Measurements from ENCODE around the gene POLR3GL. TPM values are rescaled to one million over a fixed set of nuclear protein-coding genes. Genes with fewer than 3 reads are reported as not detected.

Gene POLR3GL, protein sequence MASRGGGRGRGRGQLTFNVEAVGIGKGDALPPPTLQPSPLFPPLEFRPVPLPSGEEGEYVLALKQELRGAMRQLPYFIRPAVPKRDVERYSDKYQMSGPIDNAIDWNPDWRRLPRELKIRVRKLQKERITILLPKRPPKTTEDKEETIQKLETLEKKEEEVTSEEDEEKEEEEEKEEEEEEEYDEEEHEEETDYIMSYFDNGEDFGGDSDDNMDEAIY
- 15.8 and 16.8 TPM in 2 replicates for total RNA-seq

DNA sequence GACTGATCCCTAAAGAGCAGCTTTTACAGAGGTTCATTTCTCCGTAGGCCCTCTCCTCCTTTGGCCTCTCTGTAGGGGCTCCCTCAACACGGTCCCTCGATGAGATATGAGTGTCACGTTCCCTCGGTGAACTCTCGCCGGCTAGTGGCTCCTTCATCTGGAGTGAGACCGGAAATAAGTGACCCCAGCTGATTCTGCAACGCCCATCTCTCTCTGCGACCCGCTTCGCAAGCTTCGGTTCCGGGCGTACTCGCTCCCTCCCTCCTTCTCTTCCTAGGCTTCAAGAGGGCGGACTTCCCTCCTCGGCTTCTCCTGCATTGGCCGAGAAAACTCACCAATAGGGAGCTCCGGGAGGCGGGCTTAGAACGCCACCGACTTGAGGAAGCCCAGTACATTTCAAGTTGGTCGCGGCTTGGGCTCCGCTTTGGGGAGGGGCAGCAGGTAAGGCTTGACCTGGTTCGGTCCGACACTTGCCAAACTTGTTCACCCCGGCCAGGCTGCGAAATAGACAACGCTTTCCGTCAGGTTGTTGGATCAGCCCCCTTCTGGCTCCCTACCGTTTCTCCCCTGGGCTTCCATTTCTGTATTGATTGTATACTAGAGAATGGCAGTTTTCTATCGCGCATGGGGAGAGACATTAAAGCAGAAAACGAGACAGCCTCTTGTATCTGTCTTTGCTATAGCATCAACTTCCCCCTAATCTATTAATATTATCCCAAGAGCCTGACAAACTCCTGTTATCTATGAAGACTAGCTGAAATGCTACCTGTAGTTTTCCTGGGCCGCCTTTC lies at the start of gene POLR3GL, which contains the start of gene ANKRD34A:
TSS of gene POLR3GL (plus strand) at position 363 of the 791 bp plus-strand sequence. CDS start 10,176 bp downstream, outside the sequence.
TSS of gene ANKRD34A (minus strand) at position 248 of the 791 bp plus-strand sequence. CDS start 2,816 bp downstream, outside the sequence.

DNA sequence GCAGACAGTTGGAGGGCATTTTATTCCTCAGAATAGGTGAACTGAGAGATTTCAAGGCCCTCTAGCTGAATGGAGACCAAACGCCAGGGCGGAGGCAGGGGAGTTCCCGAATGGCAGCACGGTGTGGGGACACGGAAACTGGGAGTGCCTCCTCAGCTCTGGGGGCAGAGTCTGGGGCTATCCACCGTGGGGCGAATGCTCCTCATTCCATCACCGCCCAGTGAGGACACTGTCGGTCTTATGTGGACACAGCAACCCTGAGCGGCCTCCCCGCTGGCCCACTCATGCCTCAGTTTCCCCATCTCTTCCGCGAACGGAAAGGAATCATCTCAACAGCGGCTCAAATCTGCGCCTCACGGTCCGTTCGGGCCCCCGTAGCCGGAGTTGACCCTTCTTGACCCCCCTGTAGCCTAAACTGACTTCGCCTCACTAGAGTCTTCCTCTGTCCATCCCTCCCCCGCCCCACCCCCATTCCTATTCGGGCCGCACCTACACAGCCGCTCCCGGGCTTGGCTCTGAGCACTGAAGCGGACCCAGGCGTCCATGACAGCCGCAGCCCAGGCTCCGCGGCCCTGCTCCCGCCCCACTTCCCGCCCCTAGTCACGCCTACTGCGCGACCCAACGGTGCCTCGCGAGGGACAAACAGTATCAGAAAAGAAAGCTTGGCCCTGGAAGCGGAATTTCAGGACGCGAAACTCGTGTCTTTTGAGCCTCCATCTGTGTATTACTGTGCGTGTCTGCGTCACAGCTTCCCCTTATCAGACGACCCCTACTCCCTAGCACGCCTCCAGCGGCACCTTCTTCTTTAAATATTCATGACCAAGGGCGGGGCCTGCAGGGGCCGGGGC lies 46.1 kb upstream of the POLR3GL start, which contains the start of gene PEX11B:
TSS of gene PEX11B (minus strand) at position 574 of the 848 bp plus-strand sequence. CDS start at position 545, 29 bp downstream.

DNA sequence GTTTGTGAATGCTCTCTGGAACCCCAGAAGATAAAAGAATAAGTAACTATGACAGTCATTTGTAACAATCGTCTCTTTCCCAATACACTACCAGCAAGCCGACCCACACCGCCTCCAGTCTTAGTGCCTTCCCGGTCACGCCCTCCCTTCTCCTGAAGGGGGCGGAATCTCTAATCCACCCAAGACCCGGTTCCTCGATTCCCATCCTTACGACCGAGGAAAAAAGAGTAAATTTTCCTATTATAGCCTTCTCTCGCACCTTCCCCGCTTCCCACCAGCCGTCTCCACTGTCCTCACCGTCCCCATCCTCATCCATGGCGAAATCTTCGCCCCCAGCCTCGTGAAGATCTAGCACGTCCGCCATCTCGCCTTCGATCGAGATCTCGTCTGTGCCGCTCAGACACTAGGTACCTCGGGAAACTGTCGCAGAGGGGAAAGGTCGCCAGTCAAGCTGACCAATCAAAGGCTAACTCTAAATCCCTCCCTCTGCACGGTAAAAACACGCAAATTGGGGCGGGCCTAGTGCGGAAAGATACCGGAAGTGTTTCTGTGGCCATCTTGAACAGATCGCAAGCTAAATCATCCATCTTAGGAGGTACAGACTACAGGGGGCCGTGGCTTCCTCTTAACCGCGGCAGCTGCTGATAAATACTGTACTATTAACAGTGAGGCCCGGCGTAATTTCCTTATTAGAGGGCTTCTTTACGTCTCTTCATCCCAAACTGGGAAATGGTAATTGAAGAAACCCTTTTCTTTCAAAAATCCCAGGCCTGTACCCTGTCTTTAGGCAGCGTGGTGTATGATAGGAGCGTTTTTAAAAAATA lies 37.2 kb upstream of the POLR3GL start, which contains the start of gene RBM8A:
TSS of gene RBM8A (minus strand) at position 422 of the 824 bp plus-strand sequence. CDS start at position 364, 58 bp downstream.

DNA sequence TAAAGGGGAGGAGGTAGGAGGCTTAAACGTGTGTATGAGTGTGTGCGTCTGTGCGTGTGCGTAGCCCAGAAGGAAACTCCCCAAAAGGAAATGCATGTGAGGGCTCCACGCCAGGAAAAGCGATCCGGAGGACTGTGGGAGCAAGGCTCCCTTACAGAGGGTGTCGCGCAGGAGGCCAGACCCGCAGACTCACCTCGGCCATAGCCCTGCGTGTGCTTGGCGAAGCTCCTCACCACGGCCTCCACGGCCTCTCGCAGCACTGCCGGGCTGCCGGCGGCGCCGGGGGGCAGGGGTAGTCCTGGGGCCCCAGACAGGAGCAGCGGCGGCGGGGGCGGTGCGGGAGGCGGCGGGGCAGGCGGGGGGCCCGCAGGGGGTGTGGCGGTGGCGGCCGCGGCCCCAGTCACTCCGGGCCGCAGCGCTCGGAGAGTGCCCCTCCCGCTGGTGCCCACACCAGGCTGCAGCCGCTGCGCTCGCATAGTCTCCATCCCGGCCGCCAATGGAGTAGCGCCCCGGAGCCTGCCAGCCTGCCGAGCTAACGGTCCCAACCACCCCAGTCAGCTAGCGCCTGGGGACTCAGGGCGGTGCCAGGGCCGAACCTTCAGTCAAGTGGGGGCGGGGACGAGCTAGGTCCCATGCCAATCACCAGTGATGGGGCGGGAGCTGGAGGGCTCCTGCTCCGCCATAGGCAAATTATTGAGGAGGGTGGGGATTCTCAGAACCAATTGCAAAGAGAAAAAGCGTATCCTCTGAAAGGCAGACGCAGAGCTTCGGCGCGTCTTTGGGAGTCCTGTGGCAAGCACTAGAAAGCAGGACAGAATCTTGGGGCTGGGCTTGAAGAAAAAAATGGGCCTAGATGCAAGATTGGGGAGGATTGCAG lies 6.8 kb upstream of the POLR3GL start, which contains the start of gene LIX1L:
TSS of gene LIX1L (minus strand) at position 575 of the 877 bp plus-strand sequence. CDS start at position 485, 90 bp downstream.

DNA sequence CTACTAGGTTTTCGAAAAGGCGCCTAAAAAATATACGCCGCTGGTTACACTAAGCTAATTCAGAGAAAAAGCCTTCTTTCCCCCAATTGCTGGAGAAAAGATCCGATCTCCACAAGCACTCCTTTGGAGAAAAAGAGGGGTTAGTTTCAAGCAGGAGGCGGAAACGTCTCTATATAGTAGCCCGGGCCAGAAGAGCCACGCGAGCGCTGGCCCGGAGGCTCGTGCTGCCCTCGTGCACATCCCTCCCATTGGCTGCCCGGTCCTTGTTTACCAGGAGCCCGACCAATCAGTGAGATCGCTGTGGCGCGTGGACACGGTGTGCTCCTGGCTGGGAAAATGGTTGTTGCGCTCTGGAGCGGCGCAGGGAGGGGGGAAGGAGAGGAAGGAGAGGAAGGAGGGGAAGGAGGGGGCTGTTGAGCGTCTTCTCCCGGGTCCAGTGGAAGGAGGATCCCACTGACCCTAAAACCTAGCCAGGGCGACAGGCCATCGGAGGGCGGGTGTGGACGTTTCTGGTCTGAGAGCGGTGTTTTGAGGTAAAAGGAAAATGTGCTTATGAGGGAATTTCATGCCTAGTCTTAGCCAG lies 32.0 kb downstream of the POLR3GL start, which contains the start of gene TXNIP:
TSS of gene TXNIP (minus strand) at position 147 of the 583 bp plus-strand sequence. CDS start 313 bp downstream, outside the sequence.

DNA sequence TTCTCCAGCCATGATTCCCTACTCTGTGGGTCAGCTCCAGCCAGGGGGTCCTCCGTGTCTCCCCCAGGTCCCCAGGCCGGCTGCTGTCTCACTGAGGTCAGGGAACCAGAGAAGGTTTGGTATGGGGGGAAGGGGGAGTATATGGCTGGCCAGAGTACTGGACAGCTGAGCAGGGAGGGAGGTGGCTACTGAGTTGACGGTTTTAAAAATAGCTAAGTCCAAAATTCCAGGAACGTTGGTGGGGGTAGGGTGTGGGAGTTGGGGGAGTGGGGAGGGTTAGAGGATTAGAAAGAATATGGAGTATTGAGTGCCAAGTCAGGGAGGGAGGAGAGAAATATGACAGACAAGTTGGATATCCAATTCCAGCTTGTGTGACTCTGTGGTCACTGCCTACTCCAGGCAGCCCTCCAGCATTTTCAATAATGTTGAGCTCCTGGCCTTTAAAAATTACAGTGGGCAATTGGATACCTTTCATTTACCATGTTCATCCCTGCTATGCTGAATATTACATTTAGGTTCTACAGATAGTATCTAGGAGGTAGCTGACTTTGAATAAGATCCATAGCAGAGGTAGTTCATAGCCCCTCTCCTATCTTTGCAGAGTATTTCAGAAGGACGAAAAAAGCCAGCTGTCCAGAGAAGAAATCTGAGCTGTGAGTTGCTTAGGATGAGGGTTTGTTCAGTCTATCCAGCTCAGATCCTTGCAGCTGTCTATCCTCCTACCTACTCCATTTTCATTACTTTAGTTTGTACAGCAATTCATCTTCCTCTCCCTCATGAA lies 57.3 kb downstream of the POLR3GL start, which contains the start of gene HJV:
TSS of gene HJV (minus strand) at position 114 of the 781 bp plus-strand sequence. CDS start 1,504 bp downstream, outside the sequence.

Other genes with a start within 250 kb of the POLR3GL start
- gene CD160, start 245.2 kb upstream of the POLR3GL start, total RNA-seq = not detected in 2 replicates
- 13.3 and 15.9 TPM in 2 replicates for gene RNF115, start 140.6 kb upstream of the POLR3GL start, total RNA-seq
- gene POLR3C, start 140.5 kb upstream of the POLR3GL start, total RNA-seq = 22.4 and 24.6 TPM in 2 replicates
- gene NUDT17, start 119.1 kb upstream of the POLR3GL start, total RNA-seq = 2.6 and 3.0 TPM in 2 replicates
- 4.3 and 5.8 TPM in 2 replicates for gene PIAS3, start 105.6 kb upstream of the POLR3GL start, total RNA-seq
- gene ANKRD35, start 78.8 kb upstream of the POLR3GL start, total RNA-seq = under 0.01 TPM in 1 of 2 replicates, not detected in the other
- 2.0 and 4.2 TPM in 2 replicates for gene ITGA10, start 54.6 kb upstream of the POLR3GL start, total RNA-seq
- gene PEX11B, start 46.0 kb upstream of the POLR3GL start, total RNA-seq = 28.9 and 30.9 TPM in 2 replicates
- 92.2 and 123 TPM in 2 replicates for gene RBM8A, start 37.2 kb upstream of the POLR3GL start, total RNA-seq
- 23.7 and 26.8 TPM in 2 replicates for gene LIX1L, start 6.7 kb upstream of the POLR3GL start, total RNA-seq
- gene ANKRD34A, start 115 bp upstream of the POLR3GL start, total RNA-seq = under 0.01 TPM in 2 replicates
- gene TXNIP, start 31.9 kb downstream of the POLR3GL start, total RNA-seq = 95.3 and 200 TPM in 2 replicates
- not detected in 2 replicates for gene HJV, start 57.0 kb downstream of the POLR3GL start, total RNA-seq
- gene NBPF10, start 180.1 kb downstream of the POLR3GL start, total RNA-seq = 0.22 and 0.77 TPM in 2 replicates